GM19240 (cell line): ENCODE results near the gene GNG13.

Experiments
- DNase-seq: peaks from one replicate; pipeline ENCODE4 v3.0.0; 2011; ENCODE audit warnings: low spot score; ENCODE audit not compliant: insufficient read length

The GNG13 gene

DNA sequence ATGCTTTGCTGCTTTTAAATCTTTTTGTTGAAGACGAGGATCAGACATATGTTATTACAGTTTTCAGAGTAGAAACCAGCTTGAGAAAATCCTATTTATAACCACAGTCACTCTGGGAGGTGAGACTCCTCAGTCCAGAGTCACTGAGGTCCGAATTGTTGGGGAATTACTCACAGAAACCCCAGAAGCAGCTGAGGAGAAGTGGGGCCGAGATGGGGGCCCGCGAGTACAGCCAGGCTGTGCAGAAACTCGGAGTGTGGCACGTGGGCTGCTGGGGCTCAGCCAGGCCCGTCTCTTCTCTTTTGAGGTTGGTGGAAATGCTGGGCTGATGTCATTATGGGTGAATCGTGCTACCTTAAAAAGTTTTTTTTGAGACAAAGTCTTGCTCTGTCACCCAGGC is 14.4 kb upstream of the GNG13 start:
- DNase-seq, result no peak

DNA sequence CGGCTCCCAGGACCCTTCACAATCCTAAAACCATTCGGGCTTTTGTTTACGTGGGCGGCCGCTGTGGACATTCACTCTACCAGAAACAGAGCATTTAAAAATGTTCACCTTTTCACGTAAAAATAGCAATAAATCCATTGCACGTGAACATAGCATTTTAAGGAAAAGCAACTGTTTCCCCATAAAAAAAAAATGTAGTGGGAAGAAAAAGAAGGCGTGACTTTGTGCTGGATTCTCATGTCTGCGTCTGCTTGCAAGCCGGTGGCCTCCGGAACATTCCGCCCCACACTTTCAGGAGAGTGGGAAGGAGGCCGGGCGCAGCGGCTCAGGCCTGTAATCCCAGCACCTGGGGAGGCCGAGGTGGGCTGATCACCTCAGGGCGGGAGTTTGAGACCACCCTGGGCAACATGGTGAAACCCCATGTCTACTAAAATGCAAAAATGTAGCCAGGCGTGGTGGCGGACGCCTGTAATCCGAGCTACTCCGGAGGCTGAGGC is 13.4 kb upstream of the GNG13 start:
- no peak for DNase-seq

DNA sequence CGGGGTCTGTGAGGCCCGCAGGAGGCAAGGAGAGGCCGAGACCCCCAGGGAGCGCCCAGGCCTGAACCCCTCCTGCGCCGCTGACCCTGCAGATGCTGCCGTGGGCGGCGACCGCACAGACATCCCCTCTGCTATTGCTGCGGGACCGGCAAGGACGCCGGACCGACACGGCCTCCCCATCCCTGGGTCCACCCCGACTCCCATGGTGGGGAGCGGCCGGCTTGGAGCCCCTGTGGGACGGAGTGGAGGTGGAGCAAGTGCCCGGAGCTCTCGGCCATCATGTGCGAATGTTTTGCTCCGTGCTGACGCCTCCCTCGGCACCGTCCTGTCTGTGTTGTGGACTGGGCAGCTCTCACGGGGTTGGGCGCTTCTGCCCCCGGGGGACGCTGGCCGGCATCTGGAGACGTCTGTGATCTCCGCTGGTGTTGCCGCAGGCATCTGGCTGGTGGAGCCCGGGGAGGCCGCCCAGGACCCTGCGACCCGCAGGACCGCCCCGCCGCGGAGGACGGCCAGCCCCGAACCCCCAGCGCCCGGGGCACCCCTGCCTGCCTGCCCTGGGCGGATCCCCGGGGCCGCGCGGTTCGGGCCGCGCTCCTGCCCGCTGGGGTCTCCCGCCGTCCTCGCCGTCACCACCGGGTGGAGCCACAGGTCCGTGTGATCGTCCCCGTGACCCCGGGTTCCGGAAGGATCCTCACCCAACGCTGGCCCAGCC is 12.8 kb upstream of the GNG13 start:
- DNase-seq, result no peak

DNA sequence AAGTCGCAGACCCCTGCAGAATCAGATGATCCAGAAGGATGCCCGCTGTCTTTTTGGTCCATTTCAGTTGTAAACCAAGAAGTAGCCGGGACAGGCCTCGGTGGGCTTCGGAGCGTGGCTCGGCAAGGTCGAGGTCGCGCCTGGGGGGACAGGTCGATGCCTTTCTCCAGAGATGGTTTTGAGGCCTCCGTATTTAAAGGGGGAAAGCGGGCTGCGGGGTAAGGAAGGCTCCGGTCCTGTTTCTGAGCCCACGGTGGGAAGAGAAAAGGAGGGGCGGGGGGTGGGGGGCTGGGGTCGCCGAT is 7.5 kb upstream of the GNG13 start:
- DNase-seq, result no peak

DNA sequence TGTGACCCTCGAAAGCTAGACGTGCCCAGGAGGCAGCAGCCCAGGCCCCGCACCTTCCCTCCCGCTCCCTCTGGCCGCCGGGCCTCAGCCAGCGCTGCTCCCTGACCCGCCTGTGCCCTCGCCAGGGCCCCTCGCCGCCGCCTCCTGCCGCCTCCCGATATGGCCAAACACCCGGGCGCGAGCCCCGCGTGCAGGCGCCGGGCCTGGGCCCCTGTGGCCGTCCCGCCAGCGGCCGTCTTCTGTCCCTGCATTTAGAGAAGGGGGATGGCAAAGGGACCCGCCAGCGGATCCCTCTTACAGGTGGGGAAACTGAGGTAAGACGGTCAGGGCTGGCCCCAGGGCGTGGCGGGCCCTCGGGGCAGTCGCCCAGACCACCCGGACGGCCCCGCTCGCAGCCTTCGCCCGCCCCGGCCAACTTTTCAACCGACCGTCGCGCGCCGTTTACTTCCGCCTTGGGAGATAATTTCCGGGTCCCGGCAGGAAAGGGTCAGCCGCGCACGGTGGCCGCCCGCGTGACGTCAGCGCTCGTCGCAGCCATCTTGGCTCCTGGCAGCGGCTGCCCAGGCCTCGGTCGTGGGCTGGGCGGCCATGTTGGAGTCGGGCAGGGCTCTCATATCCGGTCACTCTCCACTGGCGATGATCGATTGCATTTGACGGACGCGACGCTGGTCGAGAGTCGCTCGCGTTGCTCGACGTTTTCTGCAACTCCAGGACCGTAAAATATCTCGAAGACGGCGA is 7.0 kb upstream of the GNG13 start:
- peak; percentile 96 for DNase-seq

DNA sequence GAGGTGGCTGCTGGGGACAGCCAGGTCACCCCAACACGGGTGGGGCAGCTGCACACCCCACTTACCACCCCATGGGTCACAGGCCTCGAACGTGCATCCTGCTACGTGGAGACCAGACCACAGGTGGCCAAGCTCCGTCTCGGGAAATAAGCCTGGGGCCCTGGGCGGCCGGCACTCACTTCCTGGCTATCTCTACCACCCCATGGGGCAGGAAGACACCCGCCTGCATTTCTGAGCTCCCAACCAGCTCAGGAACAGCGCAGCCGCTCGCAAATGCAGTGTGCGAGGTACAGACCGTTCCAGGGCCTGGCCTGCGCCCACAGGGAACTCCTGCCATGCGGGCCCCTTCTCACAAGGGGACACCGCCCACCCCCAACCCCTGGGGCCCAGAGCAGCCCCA is 4.9 kb upstream of the GNG13 start:
- no peak for DNase-seq

DNA sequence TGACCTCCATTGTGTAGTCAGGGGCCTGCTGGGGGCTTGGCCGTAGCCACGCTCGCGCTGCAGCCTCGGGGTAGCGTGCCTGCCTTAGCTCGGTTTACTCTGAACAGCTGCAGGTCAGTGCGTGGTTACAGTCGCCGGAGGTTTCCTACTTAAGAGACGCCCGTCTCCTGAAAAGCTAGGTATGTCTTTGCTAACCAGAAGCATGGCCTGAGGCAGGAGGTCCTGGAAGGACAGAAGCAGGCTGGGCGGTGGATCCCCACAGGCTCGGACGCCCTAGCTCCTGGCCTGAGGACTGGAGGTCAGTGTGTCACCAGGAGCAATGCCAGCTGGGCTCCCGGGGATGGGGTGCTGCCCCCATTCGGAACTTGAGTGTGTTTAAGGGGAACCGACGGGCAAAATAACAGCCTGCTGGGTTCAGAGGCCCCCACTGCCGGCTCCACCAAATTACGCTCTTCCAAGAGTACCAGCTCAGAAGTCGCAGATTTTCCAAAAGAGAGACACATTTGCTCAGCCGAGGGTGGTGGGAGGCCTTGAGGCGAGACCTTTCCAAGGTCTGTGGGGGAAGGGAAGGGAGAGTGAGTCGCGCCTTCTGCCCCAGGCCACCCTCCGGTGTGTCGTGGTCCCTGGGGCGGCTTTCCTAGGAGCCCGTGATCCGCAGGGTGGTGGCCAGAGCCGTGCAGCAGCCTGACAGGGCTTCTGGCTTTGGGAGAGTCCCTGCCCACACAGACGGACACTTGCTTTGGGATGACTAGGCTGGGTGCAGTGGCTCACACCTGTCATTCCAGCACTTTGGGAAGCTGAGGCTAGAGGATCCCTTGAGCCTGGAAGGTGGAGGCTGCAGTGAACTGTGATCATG is 3.9 kb upstream of the GNG13 start:
- no peak for DNase-seq

DNA sequence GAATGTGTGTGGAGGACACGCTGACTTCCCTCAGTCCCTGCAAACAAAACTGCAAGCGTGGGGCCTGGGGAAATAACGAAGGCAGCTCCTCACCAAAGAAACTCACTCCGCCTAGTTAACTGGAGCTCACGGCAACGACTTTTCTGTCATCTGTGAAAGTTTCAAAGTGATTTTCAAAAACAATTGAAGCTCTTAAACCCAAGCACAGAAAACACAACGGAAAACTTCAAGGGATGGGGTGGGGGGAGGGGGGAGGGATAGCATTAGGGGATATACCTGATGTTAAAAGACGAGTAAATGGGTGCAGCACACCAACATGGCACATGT is 3.2 kb upstream of the GNG13 start:
- no peak for DNase-seq

DNA sequence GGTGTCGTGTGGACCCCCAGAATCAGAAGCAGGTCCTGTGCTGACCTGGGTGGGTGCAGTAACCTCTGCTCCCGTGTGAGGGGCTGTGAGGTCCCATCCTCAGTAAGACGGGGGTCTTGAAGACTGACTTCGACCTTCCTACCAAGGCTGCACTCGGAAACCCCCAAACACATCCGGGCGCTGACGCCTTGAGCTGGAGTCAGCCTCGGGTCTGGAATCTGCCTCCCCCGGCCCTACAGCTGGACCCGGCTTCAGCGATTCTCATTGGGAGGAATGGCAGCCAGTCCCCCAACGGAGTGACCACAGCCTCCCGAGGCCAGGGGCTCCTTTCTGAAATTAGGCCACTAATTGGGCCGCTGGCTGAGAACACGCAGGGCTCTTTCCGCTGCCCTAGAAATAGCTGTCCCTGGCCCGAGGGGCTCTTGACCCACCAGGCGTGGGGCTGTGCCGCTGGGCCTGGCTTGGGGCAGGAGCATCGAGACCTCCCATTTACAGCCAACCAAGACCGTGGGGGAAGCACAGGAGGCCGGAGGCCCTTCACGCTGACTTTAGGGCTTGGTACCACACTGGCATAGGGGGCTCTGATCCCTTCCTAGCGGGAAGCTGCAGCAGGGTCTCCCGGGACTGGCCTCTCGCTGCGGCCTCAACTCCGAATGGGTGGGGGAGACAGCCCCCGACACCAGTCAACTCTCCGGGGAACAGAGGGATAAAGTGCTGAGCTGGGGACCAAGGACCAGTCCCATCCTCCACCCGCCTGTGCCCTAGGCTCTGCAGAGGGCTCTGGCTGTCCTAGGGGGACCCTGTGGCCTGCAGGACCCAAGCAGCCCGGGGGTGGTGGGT is 2.6 kb upstream of the GNG13 start:
- DNase-seq, result no peak

DNA sequence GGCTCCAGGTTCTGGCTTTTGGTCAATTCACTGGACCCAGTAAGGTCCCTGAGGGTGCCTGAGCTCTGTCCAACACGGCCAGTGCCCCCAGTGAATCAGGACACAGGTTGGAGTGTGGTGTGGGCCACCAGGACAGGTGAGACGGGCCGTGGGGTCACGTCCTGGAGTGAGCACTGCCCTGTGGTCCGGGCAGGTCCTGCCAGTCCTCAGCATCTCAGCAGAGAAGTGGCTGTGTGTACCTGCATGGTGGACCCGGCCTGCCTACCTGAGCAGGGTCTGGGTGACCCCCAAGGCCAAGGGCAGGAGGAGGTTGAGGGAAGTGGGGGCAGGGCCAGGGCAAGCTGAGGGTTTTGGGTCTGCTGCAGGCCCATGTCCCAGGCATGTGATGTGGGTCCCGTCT is 1.9 kb upstream of the GNG13 start:
- no peak for DNase-seq

DNA sequence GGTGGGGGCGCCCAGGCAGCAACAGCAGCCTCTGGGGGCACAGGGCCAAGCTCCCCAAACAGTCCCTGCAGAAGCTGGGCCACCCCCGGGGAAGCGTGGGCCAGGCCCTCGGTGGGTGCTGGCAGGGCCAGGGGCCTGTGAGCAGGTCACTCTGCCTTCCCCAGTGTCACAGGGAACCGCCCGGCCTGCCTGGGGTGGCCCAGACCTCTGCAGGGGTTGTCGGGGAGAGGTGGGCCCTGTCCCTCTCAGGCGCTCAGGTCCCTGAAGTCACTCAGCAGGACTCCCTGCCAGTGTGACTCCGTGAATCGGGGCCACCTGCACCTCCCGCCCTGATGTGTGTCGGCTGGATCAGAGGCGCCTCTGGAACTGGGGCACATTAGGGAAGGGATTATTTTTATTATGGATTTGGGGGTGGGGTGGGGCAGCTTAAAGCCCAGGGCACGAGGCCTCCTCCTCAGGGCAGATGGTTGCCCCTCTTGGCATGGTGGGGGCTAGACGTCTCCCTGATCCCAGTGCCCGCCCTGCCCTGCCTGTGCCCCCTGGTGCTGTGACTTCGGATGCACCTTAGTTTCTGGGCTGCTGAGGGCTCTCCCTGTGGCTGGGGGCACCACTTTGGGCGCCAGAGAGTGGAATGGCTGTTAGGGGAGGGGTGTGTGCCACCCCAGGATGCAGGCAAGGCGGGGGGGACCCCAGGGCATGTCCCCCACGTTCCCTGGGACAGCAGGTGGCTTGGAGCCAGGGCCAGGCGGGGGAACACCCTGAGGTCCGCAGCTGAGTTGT is 1.2 kb upstream of the GNG13 start:
- DNase-seq, result no peak

DNA sequence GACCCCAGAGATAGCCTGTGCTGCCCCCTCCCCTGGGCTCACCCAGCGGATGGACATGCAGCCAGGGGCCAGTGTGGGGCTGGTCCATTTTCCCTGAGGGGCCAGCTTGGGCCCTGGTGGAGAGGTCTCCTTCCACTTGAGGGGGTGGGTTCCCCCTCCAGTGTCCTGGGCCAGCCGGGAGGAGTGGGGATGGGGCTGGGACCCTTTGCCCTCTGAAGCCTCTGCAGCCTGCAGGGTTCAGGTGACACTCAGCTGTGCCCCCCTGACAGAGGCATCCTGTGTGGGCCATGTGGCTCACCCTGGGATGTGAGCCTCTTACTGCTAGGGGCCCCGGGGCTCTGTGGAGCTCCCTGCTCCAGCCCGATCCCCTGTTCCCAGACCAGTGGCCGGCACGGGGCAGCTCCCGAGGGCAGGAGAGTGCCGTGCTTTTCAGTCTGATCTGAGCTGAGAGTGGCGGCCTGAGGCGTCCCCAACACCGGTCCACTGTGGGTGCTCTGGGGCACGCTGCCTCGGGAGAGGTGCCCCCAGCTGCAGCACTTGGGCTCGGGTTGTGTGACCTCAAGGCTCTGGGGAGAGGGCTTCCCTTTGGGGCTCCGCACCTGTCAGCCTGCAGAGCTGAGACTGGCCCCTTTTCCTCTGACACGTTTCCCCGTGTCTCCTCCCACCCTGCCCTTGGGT is 439 bp upstream of the GNG13 start:
- DNase-seq, result no peak

DNA sequence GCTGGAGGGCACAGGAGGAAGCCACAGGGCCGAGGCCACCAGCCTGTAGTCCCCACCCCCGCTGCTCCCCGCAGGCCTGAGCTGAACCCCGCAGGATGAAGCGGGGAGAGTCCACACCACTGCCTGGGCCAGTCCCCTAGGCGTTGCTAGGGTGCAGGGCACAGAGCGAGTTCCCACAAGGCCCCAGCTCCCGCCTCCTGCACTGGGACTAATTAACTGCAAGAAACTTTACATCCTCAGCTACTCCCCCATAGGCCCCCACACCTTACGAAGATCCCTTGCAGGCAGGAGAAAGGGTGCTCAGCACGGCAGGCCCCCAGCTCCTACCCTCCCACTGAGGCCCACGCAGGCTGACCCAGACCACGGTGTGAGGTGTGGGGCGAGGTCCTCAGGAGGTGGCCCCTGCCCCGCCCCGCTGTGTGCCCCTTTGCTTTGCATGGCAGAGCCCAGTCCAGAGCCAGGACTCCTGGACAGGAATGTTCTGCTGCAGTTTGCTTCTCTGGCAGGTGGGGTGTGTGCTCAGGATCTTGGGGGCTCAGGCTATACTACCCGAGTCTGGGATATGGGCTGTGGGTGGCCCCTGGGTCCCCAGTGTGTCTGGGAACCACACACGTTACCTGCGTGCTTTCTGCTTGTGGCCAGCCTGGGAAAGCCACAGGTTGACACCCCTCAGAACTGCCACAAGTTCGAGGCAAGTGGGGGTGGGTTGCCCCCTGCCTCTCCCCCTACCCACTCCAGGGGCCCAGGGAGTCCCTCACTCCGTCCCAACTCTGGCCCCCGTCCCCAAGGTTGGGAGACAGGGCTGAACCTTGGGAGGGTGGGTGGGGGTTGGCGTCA is 1.2 kb downstream of the GNG13 start:
- DNase-seq, result no peak

DNA sequence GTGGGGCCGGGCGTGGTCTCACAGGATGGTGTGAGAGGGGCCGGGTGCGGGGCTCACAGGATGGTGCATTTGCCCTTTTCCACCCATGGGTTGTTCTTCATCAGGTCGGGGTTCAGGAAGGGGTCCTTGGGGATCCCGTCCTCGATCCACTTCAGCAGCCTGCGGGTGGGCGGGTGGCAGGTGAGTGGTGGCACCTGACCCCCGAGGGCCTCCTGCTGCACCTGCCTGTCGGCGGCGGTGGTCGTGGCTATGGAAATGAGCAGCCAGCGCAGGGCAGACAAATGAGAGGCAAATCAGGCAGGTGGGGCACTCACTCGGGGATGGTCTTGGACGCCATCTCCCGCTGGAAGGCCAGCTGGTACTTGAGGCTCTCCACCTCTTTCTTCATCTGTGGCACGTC is 1.9 kb downstream of the GNG13 start:
- DNase-seq, result no peak

DNA sequence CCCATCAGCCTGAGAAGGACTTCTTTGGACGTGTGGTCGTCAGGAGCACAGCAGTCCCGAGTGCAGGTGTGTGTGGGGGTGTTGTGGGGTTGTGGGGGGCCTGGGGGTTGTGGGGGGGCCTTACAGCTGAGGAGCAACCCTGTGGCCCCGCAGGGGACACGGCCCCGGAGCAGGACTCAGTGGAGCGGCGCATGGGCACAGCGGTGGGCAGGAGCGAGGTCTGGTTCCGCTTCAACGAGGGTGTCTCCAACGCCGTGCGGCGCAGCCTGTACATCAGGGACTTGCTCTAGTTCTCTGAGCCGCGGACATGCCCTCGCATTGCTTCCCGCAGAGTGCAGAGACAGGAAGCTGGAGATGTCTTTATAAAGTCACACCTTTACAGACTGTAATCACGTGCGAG is 2.8 kb downstream of the GNG13 start:
- DNase-seq, result no peak

DNA sequence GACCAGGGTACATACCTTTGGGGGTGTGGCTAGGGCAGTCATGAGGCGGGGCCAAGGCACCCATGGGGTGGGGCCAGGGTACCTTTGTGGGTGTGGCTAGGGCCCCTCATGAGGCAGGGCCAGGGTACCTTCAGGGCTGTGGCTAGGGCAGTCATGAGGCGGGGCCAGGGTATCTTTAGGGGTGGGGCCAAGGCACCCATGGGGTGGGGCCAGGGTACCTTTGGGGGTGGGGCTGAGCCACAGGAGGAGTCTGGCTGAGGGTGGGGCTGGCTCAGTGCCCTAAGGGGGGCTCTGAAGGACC is 3.5 kb downstream of the GNG13 start:
- no peak for DNase-seq

DNA sequence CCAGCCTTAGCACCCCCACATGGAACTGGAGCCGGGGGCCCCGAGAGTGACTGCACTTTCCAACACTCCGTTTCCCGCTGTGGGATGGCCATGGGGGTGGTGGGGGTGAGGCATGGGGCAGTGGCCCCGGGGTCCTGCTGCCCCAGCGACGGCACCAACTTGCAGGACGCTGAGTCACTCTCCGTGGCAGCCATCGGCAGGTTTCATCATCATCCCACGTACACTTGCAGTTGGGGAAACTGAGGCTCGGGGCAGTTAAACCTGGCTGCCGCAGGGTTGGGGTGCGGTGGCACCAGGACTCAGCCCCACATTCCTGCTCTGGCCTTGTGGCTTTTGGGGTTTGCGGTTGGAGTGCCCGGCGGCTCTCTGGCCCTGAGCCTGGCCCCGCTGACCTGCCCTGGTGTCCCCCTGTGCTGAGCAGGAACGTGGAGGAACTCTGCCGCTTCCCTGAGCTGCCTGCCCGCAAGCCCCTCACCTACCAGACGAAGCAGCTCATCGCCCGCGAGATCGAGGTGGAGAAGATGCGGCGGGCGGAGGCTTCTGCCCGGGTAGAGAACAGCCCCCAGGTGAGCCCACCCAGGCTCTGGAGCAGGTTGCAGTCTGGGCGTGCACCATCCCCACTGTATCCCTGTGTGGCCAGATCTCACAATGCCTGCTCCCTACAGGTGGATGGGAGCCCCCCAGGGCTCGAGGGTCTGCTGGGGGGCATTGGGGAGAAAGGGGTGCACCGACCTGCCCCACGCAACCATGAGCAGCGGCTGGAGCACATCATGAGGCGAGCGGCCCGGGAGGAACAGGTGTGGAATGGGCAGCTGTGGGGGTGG is 4.0 kb downstream of the GNG13 start:
- no peak for DNase-seq

DNA sequence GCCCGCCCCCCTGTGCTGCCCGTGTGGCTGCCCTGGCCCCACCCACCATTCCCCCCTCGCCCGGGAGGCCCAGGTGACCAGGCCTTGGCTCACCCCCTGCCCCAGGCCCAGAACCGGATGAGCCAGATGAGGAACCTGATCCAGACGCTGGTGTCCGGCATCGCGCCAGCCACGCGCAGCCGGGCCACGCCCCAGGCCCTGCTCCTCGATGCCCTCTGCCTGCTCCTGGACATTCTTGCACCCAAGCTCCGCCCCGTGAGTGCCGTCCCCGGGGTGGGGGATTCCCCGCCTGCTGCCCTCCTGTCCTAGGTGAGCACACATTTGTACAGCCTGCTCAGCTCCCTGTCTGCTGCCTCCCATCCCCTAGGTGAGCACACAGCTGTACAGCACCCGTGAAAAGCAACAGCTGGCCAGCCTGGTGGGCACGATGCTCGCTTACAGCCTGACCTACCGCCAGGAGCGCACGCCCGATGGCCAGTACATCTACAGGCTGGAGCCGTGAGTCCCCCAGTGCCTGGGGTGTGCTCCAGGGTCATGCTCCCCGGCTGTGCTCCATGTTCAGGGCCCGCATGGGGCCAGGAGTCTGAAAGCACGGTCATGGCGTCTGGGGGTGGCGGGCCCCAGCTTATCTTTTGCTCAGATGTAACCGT is 4.8 kb downstream of the GNG13 start:
- no peak for DNase-seq
